CD4-positive, alpha-beta T cell treated with Interleukin-10 for 1 hour (primary cell): ENCODE measurements around the gene NRSN1.

Source experiments
- DNase-seq: peaks from one replicate; pipeline ENCODE4 v3.0.0-alpha.2; 2020

The NRSN1 gene

DNA sequence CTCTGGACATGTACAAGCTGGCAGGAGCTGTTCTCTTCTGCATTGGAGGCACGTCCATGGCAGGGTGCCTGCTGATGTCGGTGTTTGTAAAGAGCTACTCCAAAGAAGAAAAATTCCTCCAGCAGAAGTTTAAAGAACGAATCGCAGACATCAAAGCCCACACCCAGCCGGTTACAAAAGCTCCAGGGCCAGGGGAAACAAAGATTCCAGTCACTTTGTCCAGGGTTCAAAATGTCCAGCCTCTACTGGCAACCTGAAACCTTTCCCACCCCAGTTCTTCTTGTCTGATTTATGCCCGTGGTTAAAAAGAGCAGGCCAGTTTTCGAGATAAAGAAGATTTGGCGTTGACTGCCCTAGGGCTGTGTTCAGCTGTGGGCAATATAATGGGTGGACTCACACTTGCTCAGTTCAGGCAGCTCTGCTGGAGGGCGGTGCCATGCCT lies 19.7 kb downstream of the NRSN1 start:
- no peak for DNase-seq

DNA sequence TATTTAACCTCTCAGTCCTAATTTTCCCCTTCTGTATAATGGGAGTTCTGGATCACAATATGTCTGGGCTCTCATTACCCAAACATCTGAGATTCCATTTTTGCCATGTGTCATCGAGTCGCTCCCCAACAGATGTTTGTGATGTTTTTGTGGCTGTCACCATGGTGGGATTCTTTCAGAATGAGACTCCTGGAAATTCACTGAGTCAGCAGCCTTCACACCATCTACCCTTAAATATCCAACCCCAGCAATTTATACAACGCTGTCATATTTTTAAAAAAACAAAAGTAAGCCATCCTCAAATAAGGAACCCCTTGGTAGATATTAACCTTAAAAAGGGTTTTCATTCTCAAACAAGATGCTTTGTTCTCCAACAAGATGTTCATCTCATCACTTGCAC lies 20.9 kb downstream of the NRSN1 start:
- DNase-seq, result no peak

DNA sequence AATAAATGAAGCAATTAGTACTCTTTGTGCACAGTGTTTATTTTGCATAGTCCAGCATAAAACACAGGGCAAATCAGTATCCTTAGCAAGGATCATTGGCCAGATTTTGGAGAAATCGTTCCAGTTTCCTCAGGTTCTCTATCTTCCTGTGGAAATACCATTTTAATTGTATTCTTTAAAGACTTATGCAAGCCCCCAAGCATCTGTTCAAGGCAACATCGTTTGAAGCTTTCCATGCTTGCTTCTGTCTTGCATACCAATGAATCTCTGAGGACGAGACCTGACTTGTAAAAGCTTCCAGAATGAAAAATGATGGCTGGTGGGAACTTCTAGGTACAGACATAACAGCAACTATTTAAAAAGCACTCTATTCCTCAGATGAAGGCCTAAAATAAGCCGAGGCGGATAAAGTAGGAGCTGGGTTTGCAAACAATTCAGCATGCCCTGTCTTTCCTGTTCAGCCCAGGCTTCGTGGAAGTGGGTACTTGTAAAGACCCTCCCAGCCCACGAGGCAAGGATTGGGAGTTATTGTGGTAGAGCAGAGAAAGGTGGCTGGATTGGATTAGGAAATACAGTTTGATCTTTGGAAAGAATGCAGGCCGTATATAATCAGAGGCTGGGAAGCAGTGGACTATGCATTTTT lies 21.6 kb downstream of the NRSN1 start:
- no peak for DNase-seq

DNA sequence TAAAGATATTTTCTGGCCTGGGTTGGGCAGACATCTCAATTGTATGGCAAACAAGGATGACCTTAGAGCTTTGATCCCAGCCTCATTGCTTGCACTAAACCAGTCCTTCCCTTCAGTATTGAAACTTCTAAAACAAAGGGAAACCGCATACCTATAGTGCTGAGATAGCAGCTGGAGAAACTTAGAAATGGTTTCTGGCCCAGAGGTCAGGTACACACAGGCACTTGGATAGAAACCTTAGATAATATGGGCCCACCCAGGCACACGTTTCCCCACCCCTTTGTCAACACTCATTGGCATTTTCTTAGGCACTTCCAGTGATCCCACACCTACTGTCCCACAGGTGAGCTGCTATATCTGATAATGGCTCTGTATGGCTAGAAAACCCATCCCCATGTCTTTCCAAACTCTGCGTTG lies 22.1 kb downstream of the NRSN1 start:
- DNase-seq, result no peak

DNA sequence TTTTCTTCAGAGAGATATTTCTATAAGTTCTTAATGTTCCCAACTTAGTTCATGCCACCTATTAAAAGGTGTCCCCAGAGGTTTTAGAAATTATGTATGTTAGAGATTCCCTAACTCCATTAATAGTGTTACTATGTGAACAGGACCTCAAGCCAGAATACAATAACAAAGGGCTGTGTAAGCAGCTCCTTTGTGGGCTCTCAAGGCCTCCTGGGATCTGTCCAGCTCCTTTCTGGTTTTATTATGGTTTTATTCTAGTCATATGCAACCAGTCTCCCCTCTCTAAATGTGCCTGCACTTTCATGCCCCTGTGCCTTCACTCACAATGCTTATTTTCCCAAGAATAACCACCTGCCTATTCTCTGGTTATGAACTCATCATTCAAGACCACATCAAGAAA lies 22.7 kb downstream of the NRSN1 start:
- DNase-seq, result no peak

DNA sequence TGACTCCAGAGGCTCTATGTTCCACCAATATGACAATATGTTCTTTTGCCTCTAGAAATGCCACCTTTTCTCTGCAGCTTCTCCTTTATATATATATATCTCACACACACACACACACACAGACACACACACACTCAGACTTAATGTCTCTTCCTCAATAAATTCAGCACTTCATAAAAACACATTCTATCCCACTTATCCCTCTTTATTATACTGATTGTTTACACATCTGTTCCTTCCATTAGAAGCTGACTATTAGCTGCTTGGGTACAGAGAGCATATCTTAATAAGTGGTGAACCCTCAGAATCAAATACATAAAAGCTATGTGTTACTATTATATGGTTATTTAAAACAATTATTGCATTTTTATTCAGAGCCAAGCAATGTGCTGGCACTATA lies 23.3 kb downstream of the NRSN1 start:
- no peak for DNase-seq

DNA sequence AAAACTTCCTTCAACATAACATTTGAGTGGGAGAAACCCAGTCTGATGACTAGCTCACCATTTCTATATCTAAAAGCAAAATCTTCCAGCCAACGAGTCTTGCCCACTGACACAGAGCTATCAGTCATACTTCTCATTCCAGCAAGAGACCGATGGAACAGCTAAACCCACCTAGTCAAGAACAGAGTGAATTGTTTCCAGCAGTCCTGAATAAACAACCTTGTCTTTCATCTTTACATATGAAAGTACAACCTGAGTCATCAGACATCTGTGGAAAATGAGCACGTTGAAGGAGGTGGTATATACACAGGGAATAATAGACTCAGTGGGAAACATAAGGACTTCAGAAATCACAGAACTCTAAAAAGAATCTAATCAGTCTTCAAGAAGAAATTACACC lies 23.8 kb downstream of the NRSN1 start:
- DNase-seq, result no peak

DNA sequence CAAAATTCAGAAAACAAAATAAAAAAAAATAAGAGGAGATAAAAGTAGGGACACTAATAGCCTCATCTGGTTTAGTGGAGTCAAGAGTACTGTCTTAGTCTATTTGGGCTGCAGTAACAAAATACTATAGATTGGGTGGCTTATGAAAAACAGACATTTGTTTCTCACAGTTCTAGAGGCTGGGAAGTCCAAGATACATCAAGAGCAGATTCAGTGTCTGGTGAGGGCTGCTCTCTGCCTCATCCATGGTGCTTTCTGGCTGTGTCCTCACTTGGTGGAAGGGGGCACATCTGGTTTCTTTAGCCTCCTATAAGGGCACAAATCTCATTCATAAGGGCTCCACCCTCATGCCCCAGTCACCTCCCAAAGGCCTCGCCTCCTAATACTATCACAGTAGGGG lies 26.0 kb downstream of the NRSN1 start:
- no peak for DNase-seq

DNA sequence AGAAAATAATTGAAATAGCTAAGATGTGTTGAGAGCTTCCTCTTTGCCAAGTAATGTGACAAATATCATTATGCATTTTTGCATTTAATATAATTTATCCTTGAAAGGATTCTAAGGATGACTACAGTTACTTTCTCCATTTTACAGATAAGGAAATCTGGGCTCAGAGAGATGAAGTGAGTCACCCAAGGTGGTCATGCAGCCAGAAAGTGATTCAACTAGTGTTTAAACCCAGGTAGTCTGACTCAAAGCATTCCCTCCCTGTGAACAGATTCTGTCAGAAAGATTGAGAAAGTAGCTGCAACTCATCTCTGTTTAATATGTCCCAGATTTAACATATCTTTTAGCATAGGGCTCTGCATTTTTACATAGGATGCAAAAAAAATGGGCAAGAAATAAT lies 28.1 kb downstream of the NRSN1 start:
- no peak for DNase-seq

DNA sequence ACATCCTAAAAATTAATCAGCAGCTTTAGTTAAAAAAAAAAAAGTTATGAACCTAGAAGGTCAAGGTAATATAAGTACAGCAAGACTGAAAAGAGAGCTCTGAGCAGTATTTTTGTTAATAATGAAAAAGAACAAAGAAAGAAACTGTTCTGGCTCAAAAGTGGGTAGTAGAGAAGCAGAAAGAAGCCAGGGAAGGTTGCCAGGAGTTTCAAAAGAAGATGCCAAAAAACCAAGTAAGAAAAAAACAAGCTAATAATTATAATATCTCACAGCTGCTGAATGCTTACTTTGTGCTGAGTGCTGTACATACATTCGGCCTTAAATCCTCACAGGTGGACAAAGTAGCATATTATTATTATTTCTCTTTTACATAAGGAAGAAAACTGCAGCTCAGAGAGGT lies 31.9 kb downstream of the NRSN1 start:
- DNase-seq, result no peak

DNA sequence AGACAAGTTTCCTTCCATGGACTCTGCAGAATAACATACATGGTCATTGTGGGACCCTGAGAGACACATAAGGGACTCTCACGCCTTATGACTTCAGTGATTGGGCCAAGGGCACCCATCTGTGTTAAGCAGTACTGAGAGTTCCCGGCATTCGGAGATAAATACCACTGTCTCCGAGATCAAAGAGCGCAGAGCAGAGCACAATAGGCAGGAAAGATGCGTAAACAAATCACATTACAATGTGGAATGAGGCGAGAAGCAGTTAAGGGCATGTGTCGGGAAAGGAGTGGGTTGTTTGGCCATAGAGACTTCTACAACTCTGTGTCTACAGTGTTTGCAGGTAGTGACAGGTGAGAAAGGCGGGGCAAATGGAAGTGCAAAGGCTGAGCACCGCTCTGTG lies 57.6 kb downstream of the NRSN1 start:
- DNase-seq, result no peak

DNA sequence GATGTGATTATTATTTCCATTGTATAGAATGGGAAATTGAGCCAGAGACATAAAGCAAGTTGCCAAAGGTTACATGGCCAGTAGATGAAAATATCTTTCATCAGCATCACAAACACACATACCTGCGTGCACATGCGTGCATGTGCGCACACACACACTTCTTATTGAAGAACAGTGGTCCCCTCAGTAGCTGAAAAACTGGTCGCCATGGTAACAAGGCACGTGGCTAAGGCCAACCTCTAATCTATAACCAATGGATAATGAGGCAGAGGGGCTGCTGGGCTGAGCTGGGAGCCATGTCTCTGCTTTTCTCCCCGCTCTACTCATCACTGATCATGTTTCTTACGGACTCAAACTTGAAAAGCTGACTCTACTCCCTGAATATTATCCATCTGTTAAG lies 60.3 kb downstream of the NRSN1 start:
- DNase-seq, result no peak

DNA sequence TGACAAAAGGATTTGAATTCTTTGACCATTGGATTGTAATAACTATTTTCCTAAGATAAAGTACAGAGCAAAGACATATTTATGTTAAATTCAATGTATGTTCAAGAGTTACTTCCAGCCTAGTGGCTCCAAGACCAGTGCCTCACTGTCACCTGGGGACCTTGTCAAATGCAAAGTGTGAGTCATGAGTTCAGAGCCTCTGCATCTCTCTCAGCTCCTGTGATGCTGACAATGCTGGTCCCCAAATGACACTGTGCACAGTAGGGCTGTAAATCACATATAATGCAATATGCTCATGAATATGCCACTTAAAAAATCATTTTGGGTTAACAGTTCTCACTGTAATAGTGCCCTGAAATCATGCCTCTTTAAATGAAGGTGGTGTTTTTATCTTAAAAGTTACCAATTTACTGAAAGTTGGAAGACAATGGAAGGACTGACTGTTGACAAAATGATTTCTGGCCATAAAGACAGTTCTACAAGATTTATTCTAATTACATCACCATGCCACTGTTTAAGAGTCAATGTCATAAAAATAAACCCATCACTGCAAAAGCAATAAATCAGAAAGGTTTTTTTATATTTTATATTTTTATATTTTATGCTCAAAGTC lies 62.1 kb downstream of the NRSN1 start:
- no peak for DNase-seq

DNA sequence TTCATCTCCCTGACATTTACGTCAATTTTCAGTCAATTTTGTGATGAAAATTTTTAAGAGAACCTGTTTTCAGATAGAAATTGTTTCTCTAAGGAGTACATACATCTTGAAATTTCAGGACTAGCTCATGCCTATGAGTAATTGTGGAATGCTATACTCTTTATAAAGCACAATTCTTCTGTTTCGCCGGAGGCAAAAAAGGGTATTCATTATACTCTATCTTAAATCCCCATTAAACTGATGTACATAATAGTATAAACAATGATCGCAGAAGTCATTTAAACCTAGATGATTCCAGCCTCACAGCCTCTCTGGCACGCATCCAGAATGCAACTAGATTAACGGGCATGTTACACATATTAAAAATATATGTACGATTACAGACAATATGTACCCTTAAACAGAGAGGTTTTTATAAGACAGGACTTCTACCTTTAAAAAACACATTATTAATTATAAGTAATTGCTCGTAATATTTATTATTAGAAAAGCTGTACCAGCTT lies 62.6 kb downstream of the NRSN1 start:
- DNase-seq, result no peak

DNA sequence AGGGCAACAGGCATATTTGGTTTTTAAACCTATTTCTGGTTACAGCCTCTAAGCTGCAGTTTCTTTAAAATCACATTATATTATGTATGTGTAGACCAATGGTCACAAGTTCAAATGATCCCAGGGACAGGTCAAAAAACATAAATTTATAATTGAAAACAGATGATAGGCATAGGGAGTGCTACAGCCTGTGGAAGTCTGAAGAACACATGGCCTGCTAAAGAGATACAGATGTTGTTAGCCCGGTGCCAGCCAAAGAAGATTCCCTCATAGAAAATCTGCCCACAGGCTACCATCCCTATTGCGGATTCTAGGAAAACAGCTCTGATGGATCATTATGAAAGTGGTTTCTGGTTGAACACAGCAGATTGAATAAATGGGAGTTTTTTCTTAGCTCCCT lies 65.3 kb downstream of the NRSN1 start:
- DNase-seq, result no peak

DNA sequence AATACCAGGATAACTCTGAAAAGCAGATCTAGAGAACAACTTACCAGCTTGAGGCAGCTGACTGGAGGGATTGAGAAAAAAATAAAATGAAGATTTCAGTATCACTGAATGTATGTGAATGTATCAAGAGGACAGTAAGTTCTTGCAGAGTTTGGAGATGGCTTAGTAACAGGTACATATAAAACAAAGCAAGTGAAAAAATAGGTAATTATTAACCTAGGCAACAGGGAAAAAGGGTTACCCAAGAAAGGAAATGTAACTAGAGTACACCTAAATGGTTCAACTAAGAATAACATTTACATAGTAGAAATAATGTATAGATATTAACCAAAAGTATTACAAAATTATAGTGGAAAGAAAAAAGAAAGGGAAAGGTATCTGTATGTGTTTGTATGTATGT lies 67.3 kb downstream of the NRSN1 start:
- no peak for DNase-seq

DNA sequence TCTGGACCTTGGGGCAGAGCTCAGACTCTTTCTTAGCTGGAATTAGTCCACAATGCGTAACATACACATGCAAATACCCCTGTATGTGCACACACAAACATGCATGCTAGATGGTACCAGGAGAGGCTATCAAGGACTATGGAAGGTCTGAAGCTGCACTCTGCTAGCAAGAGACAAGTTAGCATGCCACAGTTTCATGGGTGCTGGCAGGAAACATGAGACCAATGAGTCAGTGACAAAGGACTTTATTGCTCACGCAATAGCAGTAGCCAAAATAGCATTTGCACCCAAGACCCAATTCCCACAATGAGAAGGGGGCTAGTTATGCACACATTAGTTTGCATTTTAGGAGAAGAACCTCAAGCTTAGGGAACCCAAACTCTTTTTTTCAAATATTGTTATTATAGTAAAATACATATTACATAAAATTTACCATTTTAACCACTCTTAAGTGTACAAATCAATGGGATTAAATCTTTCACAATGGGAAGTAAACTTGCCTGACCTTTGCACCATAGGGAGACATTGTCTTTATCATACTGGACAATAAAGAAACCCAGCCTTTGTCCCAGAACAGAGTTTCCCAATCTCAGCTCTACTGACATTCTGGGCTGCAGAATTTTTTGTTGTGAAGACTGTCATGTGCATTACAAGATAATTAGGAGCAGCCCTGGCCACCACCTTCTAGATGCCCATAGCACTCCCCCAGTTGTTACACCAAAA lies 69.1 kb downstream of the NRSN1 start:
- DNase-seq, result no peak

DNA sequence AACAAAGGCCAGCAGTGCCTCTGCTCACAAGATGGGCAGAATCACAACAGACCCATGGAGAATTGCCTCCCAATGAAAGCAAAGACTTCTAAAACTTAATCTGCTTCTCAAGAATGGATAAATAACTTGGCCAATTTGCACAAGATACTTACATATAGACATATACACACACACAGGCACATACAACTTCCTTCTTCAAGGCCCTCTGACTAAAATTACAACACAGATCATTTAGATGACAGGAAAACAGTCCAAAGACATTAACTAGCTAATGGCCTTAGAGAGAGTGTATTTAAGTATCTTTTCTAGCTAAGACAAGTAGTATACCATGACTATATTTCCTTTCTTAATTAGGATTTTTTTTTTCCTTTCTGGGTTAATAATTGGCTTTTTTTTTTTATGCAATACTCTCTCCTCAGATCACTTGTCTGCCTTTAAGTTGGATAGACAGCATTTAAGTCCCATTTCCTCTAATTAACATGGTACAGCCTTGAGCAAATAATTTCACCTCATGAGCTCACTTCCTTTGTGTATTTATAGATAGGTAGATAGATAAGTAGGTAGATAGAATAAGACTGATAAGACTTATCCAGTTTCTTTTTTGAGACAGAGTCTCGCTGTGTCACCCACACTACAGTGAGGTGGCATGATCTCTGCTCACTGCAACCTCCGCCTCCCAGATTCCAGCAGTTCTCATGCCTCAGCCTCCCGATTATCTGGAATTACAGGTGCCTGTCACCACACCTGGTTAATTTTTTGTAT lies 70.0 kb downstream of the NRSN1 start:
- DNase-seq, result no peak
